GM20431 (cell line): Measurements from ENCODE around the gene KCNC3.
"Not testable (repeated sequence)": the region's sequence is repeated elsewhere in the genome, so short reads cannot be mapped to it uniquely, and the experiment has no call there.

Experiments
- in situ Hi-C: fragments of 300-500 bp; cut with MseI, MboI; formaldehyde crosslinking; loops from one replicate; pipeline ENCODE4 v1.15.0; 2020; ENCODE audit warnings: low sequenced_read_pairs; ENCODE audit not compliant: unreplicated experiment

Gene KCNC3

GRCh38 chr19:50330365-50331078 lies 1.3 kb upstream of the KCNC3 start:
- in situ Hi-C loops: no loop called here

GRCh38 chr19:50329926-50330294 lies 733 bp upstream of the KCNC3 start:
- in situ Hi-C loops: not testable (repeated sequence)

GRCh38 chr19:50328873-50329145 lies 368 bp downstream of the KCNC3 start:
- in situ Hi-C loops: no loop called here

- in situ Hi-C loops: no loop called here
These were observed 829 bp downstream of the KCNC3 start for GRCh38 chr19:50328224-50328872.

GRCh38 chr19:50327461-50328223 lies 1.5 kb downstream of the KCNC3 start:
- in situ Hi-C loops: no loop called here

GRCh38 chr19:50327013-50327412 lies 2.2 kb downstream of the KCNC3 start:
- in situ Hi-C loops: no loop called here

- in situ Hi-C loops: no loop called here
These were observed 3.0 kb downstream of the KCNC3 start for GRCh38 chr19:50326101-50326664.

- in situ Hi-C loops: no loop called here
These were observed 3.7 kb downstream of the KCNC3 start for GRCh38 chr19:50325310-50326100.

- in situ Hi-C loops: no loop called here
These were observed 4.8 kb downstream of the KCNC3 start for GRCh38 chr19:50324331-50324730.

- in situ Hi-C loops: no loop called here
These were observed 5.4 kb downstream of the KCNC3 start for GRCh38 chr19:50323782-50324133.

GRCh38 chr19:50322931-50323781 lies 6.0 kb downstream of the KCNC3 start:
- in situ Hi-C loops: no loop called here

GRCh38 chr19:50322234-50322633 lies 6.9 kb downstream of the KCNC3 start:
- in situ Hi-C loops: no loop called here

GRCh38 chr19:50321831-50322230 lies 7.3 kb downstream of the KCNC3 start:
- in situ Hi-C loops: no loop called here

GRCh38 chr19:50320596-50320995 lies 8.6 kb downstream of the KCNC3 start:
- in situ Hi-C loops: no loop called here

GRCh38 chr19:50320051-50320450 lies 9.1 kb downstream of the KCNC3 start:
- in situ Hi-C loops: no loop called here

- in situ Hi-C loops: no loop called here
These were observed 10.0 kb downstream of the KCNC3 start for GRCh38 chr19:50319156-50319555.

- in situ Hi-C loops: no loop called here
These were observed 10.7 kb downstream of the KCNC3 start for GRCh38 chr19:50318438-50318837.

GRCh38 chr19:50317115-50317514 lies 12.1 kb downstream of the KCNC3 start:
- in situ Hi-C loops: no loop called here

GRCh38 chr19:50315773-50316448 lies 13.3 kb downstream of the KCNC3 start:
- in situ Hi-C loops: no loop called here
